A549 (cell line): ENCODE results near the gene MLKL. TPM values are rescaled to one million over a fixed set of nuclear protein-coding genes. Genes with fewer than 3 reads are reported as not detected.

ENCODE experiments used
- ATAC-seq, 2 experiments: fragments of 200-7000 bp in 1 of 2; fragments of >200 bp in 1 of 2; cut with Nextera tagmentation in 1 of 2; cut with Tn5 transposase in 1 of 2; 3 replicates each; pipeline versions ENCODE4 v1.8.0 to v1.9.1; 2018 to 2020; ENCODE audit warnings: mild to moderate bottlenecking in 1 of 2, moderate library complexity in 1 of 2
- CTCF ChIA-PET: fragments of 300-600 bp; sonication (Branson Sonifier 250); formaldehyde crosslinking; extraction: SDS; loops from one replicate; lab custom pipeline; 2021; ENCODE audit warnings: antibody characterized with exemption, inconsistent platforms; lab: Yijun Ruan, JAX
- POLR2A ChIA-PET: fragments of 350-600 bp; formaldehyde crosslinking; extraction: SDS; loops from one replicate; lab custom pipeline; 2021; ENCODE audit warnings: antibody characterized with exemption, inconsistent platforms; lab: Yijun Ruan, JAX
- DNase-seq, 2 experiments: peaks; one replicate each; pipeline versions ENCODE4 v3.0.0 to v3.0.0-alpha.2; 2011 to 2016; ENCODE audit warnings: low read depth in 1 of 2, low spot score in 1 of 2
- FAIRE-seq: peaks from 2 replicates; lab custom pipeline; 2011; peaks lifted over from hg19 to GRCh38; lab: Jason Lieb, UNC
- H3K27ac ChIP-seq, 2 experiments: fragments of >200 bp; sonication (Bioruptor Twin); formaldehyde crosslinking; 3 replicates each; pipeline ENCODE4 v1.5.1; 2016 to 2017
- H3K4me1 ChIP-seq: fragments of >200 bp; sonication (Bioruptor Twin); formaldehyde crosslinking; 3 replicates; pipeline ENCODE4 v1.6.1; 2016
- H3K4me2 ChIP-seq: fragments of >200 bp; sonication (Bioruptor Twin); formaldehyde crosslinking; 3 replicates; pipeline ENCODE4 v1.6.1; 2016
- H3K4me3 ChIP-seq: fragments of >200 bp; sonication (Bioruptor Twin); formaldehyde crosslinking; 3 replicates; pipeline ENCODE4 v1.5.1; 2016
- H3K9me3 ChIP-seq: fragments of >200 bp; sonication (Bioruptor Twin); formaldehyde crosslinking; 3 replicates; pipeline ENCODE4 v1.6.1; 2016
- CHD4 ChIP-seq: fragments of 200-600 bp; sonication (generic); IDR thresholded peaks from 2 replicates; pipeline ENCODE4 v1.6.1; 2016; ENCODE audit warnings: antibody characterized with exemption, mild to moderate bottlenecking, borderline replicate concordance
- FOSB ChIP-seq: fragments of 250-450 bp; sonication (Bioruptor Pico); IDR thresholded peaks from 2 replicates; pipeline ENCODE4 v1.5.0; 2020; ENCODE audit warnings: mild to moderate bottlenecking, moderate library complexity
- GATA3 ChIP-seq: IDR thresholded peaks from 2 replicates; pipeline ENCODE4 v1.6.1; 2012; ENCODE audit warnings: borderline replicate concordance
- HDAC2 ChIP-seq: fragments of 200-600 bp; sonication (generic); IDR thresholded peaks from 2 replicates; pipeline ENCODE4 v1.6.1; 2016
- HEYL ChIP-seq: fragments of 250-450 bp; sonication (Bioruptor Pico); IDR thresholded peaks from 2 replicates; pipeline ENCODE4 v1.8.0; 2021; ENCODE audit warnings: mild to moderate bottlenecking, moderate library complexity
- HOXA7 ChIP-seq: fragments of 250-450 bp; sonication (Bioruptor Pico); IDR thresholded peaks from 2 replicates; pipeline ENCODE4 v1.5.0; 2020; ENCODE audit warnings: mild to moderate bottlenecking, moderate library complexity
- HOXB13 ChIP-seq: fragments of 250-450 bp; sonication (Bioruptor Pico); IDR thresholded peaks from 2 replicates; pipeline ENCODE4 v1.5.0; 2020; ENCODE audit warnings: low read depth, mild to moderate bottlenecking, moderate library complexity
- JUNB ChIP-seq: fragments of >200 bp; sonication (Bioruptor Twin); formaldehyde crosslinking; IDR thresholded peaks from 2 replicates; pipeline ENCODE4 v1.6.1; 2016
- KDM1A ChIP-seq: fragments of 200-600 bp; sonication (generic); IDR thresholded peaks from 2 replicates; pipeline ENCODE4 v1.6.1; 2016; ENCODE audit warnings: low read depth, mild to moderate bottlenecking
- PHF8 ChIP-seq: fragments of 200-600 bp; sonication (generic); IDR thresholded peaks from 2 replicates; pipeline ENCODE4 v1.6.1; 2016; ENCODE audit warnings: low read depth, mild to moderate bottlenecking, antibody characterized with exemption, moderate library complexity, borderline replicate concordance
- RFX5 ChIP-seq: fragments of 450-650 bp; IDR thresholded peaks from 2 replicates; pipeline ENCODE4 v1.7.1; 2014; ENCODE audit warnings: antibody characterized with exemption, mild to moderate bottlenecking, moderate library complexity
- SMC3 ChIP-seq: fragments of >200 bp; sonication (Bioruptor Twin); formaldehyde crosslinking; IDR thresholded peaks from 3 replicates; pipeline ENCODE4 v1.6.1; 2018; ENCODE audit warnings: inconsistent platforms
- ZSCAN20 ChIP-seq: fragments of 250-450 bp; sonication (Bioruptor Pico); IDR thresholded peaks from 2 replicates; pipeline ENCODE4 v1.8.0; 2022; ENCODE audit warnings: mild to moderate bottlenecking, moderate library complexity
- WGBS: methylation state at CpG from one replicate; pipeline ENCODE4 v1.1.6; 2017; ENCODE audit errors: missing lambda C conversion rate; 5-methylcytosine and 5-hydroxymethylcytosine counted together
- polyA plus RNA-seq, 4 experiments: library from polyadenylated mRNA; depleted of rRNA in 3 of 4; stranded (reverse); fragments of >200 nt; fragmentation: RNase III in 1 of 4; extraction: RNeasy Plus Mini Kit Qiagen cat#74134 plus additional on column Dnase treatment in 1 of 4; gene quantifications; 2 replicates in 3 of 4; 3 replicates in 1 of 4; pipeline ENCODE4 v1.2.3, GENCODE V29; 2011 to 2017
- TF ChIP-seq, protein P1 (sequence below): fragments of 150-350 bp; IDR thresholded peaks from 2 replicates; pipeline ENCODE4 v1.6.1; 2014; ENCODE audit warnings: low read depth, mild to moderate bottlenecking, low read length
- TF ChIP-seq, protein P2 (sequence below): fragments of 200-600 bp; sonication (generic); IDR thresholded peaks from 2 replicates; pipeline ENCODE4 v1.6.1; 2016; ENCODE audit warnings: antibody characterized with exemption, mild to moderate bottlenecking, moderate library complexity
- TF ChIP-seq, protein P3 (sequence below): IDR thresholded peaks from 2 replicates; pipeline ENCODE4 v1.6.1; 2012; ENCODE audit warnings: low read depth, borderline replicate concordance

MLKL gene
- polyA plus RNA-seq, 2 of the 4 experiments (the other 2 are of a cell fraction): 12.6 to 17.9 TPM

DNA sequence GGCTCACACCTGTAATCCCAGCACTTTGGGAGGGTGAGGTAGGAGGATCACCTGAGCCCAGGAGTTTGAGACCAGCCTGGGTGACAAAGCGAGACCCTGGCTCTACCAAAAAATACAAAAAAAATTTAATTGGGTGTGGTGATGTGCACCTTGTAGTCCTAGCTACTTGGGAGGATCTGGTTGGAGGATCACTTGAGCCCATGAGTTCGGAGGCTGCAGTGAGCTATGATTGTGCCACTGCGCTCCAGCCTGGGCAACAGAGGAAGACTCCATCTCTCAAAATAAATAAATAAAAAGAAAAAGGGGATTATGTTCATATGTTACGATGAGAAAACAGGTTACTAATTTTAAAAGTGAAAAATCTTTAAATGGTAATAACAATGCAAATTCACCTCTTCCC, 996 bp downstream of the MLKL start:
- Histone ChIP-seq H3K4me1 (peaks cover 28% of the 10 kb centered on the region), H3K27ac (peak overlapping the region; percentile 92 to 93), H3K4me2 (peak overlapping the region; percentile 78), H3K9me3 (no peaks in the 10 kb centered on the region), H3K4me3 (peak overlapping the region; percentile 77)
- ChIA-PET POLR2A (interaction anchor here (1.1 to 1.3 kb wide), 3 partner anchors 13 to 93 kb away, joined by 3 read pairs; partner anchors contain the start of gene GLG1), CTCF (interaction anchor here (0.6 to 8.6 kb wide), 5 partner anchors 10 to 164 kb away, joined by 3 to 70 read pairs (median 9); partner anchors contain the start of gene FA2H)
- TF ChIP-seq, protein P1, sequence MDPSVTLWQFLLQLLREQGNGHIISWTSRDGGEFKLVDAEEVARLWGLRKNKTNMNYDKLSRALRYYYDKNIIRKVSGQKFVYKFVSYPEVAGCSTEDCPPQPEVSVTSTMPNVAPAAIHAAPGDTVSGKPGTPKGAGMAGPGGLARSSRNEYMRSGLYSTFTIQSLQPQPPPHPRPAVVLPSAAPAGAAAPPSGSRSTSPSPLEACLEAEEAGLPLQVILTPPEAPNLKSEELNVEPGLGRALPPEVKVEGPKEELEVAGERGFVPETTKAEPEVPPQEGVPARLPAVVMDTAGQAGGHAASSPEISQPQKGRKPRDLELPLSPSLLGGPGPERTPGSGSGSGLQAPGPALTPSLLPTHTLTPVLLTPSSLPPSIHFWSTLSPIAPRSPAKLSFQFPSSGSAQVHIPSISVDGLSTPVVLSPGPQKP: no peak
- no peak for TF ChIP-seq FOSB (CRISPR knock-in tag)
- TF ChIP-seq, protein P2, sequence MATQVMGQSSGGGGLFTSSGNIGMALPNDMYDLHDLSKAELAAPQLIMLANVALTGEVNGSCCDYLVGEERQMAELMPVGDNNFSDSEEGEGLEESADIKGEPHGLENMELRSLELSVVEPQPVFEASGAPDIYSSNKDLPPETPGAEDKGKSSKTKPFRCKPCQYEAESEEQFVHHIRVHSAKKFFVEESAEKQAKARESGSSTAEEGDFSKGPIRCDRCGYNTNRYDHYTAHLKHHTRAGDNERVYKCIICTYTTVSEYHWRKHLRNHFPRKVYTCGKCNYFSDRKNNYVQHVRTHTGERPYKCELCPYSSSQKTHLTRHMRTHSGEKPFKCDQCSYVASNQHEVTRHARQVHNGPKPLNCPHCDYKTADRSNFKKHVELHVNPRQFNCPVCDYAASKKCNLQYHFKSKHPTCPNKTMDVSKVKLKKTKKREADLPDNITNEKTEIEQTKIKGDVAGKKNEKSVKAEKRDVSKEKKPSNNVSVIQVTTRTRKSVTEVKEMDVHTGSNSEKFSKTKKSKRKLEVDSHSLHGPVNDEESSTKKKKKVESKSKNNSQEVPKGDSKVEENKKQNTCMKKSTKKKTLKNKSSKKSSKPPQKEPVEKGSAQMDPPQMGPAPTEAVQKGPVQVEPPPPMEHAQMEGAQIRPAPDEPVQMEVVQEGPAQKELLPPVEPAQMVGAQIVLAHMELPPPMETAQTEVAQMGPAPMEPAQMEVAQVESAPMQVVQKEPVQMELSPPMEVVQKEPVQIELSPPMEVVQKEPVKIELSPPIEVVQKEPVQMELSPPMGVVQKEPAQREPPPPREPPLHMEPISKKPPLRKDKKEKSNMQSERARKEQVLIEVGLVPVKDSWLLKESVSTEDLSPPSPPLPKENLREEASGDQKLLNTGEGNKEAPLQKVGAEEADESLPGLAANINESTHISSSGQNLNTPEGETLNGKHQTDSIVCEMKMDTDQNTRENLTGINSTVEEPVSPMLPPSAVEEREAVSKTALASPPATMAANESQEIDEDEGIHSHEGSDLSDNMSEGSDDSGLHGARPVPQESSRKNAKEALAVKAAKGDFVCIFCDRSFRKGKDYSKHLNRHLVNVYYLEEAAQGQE: no peak
- TF ChIP-seq, protein P3, sequence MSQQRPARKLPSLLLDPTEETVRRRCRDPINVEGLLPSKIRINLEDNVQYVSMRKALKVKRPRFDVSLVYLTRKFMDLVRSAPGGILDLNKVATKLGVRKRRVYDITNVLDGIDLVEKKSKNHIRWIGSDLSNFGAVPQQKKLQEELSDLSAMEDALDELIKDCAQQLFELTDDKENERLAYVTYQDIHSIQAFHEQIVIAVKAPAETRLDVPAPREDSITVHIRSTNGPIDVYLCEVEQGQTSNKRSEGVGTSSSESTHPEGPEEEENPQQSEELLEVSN: no peak
- TF ChIP-seq PHF8: no peak
- no peak for TF ChIP-seq HDAC2
- TF ChIP-seq HOXB13 (CRISPR knock-in tag): no peak
- no peak for TF ChIP-seq RFX5
- TF ChIP-seq CHD4: no peak
- FAIRE-seq: no peak
- 49% methylated on average over 4 of the region's 4 CpGs for WGBS
- no peak for ATAC-seq
- peak in 1 of 2 experiments; percentile 18 for DNase-seq

GRCh38 chr16:74698222-74698621, 2.4 kb downstream of the MLKL start:
- POLR2A ChIA-PET: no interaction called here
- no peak for ATAC-seq
- peak overlapping the region; percentile 6 to 68; a peak in 3 of 6 replicates for H3K27ac ChIP-seq
- H3K4me1 ChIP-seq: peaks cover 28% of the 10 kb centered on the region
- TF ChIP-seq HEYL (CRISPR knock-in tag) (no peak), JUNB (no peak), KDM1A (no peak), PHF8 (no peak), SMC3 (no peak), GATA3 (no peak), ZSCAN20 (no peak), HOXA7 (CRISPR knock-in tag) (no peak)
- TF ChIP-seq, protein P1: no peak
- H3K4me3 ChIP-seq: 0 out of 3 replicates have a peak overlapping the region, but pooled peaks have one; percentile 2
- no peaks in the 10 kb centered on the region for H3K9me3 ChIP-seq
- CTCF ChIA-PET: interaction anchor here (1.9 to 8.6 kb wide), 2 partner anchors 12 to 165 kb away, joined by 9 to 70 read pairs; no protein-coding TSS in a partner anchor
- no peak for DNase-seq
- peak overlapping the region; percentile 78 for H3K4me2 ChIP-seq
- WGBS: 38% methylated on average over 4 of the region's 4 CpGs
- FAIRE-seq: no peak
